GM12892 (cell line): ENCODE data around the gene RASL10B.

ENCODE experiments used
- POLR2A ChIP-seq: IDR thresholded peaks from 2 replicates; pipeline ENCODE4 v1.6.1; 2011; ENCODE audit warnings: low read depth, low read length, control low read depth
- POLR2AphosphoS5 ChIP-seq: IDR thresholded peaks from 2 replicates; pipeline ENCODE4 v1.6.1; 2011; ENCODE audit warnings: low read depth, low read length, control low read depth

DNA sequence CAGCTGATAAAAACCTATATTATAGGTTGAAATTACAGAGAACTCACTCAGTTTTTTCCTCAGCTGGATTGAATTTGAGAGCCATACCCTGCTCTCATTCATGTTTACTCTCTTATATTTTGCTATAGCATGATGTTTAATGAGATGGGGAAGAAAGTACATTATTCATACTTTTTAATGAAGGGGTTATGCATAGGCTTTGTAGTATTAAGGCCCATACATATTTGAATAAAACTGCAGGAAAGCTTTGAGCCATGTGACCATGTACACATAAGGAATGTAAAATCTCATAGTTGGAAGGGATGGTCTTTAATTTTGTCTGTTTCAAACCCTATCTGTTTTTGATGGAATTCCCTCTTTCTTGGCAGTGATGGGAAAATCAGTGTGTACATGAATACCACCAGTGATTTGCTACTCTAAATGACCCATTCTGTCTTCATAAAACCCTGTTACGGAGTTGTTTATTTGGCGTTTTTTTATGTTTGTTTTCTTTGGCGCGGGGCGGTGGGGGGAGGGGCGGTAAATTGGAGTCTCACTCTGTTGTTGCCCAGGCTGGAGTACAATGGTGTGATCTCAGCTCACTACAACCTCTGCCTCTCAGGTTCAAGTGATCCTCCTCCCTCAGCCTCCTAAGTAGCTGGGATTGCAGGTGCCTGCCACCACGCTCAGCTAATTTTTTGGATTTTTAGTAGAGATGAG is 38.8 kb upstream of the RASL10B start:
- TF ChIP-seq POLR2A (no peak), POLR2AphosphoS5 (no peak)
